ENCODE results near the gene AGRN.

DNA sequence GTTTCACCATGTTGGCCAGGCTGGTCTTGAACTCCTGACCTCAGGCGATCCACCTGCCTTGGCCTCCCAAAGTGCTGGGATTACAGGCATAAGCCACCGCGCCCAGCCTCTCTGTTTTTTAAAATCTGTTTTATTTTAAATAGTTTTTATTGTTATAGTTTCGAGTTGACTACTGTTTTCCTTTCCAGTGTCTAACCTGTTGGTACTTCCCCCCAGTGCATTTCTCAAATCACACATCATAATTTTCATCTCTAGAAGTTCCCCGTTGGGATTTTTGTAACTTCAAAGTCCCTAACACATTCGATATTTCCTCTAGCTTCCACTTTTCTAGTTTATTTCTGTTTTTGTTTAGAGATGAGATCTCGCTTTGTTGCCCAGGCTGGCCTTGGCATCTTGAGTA is 27.6 kb upstream of the AGRN start:
- TF ChIP-seq, protein P1, sequence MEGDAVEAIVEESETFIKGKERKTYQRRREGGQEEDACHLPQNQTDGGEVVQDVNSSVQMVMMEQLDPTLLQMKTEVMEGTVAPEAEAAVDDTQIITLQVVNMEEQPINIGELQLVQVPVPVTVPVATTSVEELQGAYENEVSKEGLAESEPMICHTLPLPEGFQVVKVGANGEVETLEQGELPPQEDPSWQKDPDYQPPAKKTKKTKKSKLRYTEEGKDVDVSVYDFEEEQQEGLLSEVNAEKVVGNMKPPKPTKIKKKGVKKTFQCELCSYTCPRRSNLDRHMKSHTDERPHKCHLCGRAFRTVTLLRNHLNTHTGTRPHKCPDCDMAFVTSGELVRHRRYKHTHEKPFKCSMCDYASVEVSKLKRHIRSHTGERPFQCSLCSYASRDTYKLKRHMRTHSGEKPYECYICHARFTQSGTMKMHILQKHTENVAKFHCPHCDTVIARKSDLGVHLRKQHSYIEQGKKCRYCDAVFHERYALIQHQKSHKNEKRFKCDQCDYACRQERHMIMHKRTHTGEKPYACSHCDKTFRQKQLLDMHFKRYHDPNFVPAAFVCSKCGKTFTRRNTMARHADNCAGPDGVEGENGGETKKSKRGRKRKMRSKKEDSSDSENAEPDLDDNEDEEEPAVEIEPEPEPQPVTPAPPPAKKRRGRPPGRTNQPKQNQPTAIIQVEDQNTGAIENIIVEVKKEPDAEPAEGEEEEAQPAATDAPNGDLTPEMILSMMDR (IDR thresholded peaks at IDR 0.05), result no peak
- no peak for TF ChIP-seq POLR2A (IDR thresholded peaks at IDR 0.05)

Measured in Peyer's patch (tissue), 4 donors.